DND-41 (cell line): ENCODE measurements around the gene PRTG.

ENCODE experiments used
- ATAC-seq: fragments of 200-7000 bp; cut with Tn5 transposase; 3 replicates; pipeline ENCODE4 v1.9.1; 2021; ENCODE audit warnings: low read depth; ENCODE audit not compliant: insufficient read depth
- DNase-seq: peaks from one replicate; pipeline ENCODE4 v3.0.0-alpha.2; 2020
- H2AFZ ChIP-seq: 2 replicates; pipeline ENCODE4 v1.6.0; 2012; ENCODE audit warnings: low read depth, low read length
- H3K27ac ChIP-seq: 2 replicates; pipeline ENCODE4 v1.5.1; 2012; ENCODE audit warnings: low read length, inconsistent platforms
- H3K27me3 ChIP-seq: fragments of 200-600 bp; sonication (generic); 2 replicates; pipeline ENCODE4 v1.6.0; 2012; ENCODE audit warnings: low read length, mild to moderate bottlenecking, inconsistent platforms; ENCODE audit not compliant: insufficient read depth, poor library complexity
- H3K36me3 ChIP-seq: 2 replicates; pipeline ENCODE4 v1.5.1; 2012; ENCODE audit warnings: low read length, inconsistent platforms; ENCODE audit not compliant: insufficient read depth
- H3K4me1 ChIP-seq: 2 replicates; pipeline ENCODE4 v1.5.1; 2012; ENCODE audit warnings: mild to moderate bottlenecking, low read length; ENCODE audit not compliant: insufficient read depth
- H3K4me2 ChIP-seq: 2 replicates; pipeline ENCODE4 v1.6.0; 2012; ENCODE audit warnings: mild to moderate bottlenecking, moderate library complexity, low read length, inconsistent platforms; ENCODE audit not compliant: insufficient read depth
- H3K4me3 ChIP-seq, 2 experiments: fragments of 200-600 bp in 1 of 2; shearing (Covaris generic) in 1 of 2; 2 replicates each; pipeline ENCODE4 v1.5.1; 2012 to 2016; ENCODE audit warnings: inconsistent platforms in 2 of 2, low read length in 2 of 2, mild to moderate bottlenecking in 2 of 2, low read depth in 1 of 2, moderate library complexity in 1 of 2
- H3K79me2 ChIP-seq: 2 replicates; pipeline ENCODE4 v1.6.0; 2012; ENCODE audit warnings: low read length, inconsistent platforms; ENCODE audit not compliant: insufficient read depth
- H3K9ac ChIP-seq: 2 replicates; pipeline ENCODE4 v1.6.0; 2012; ENCODE audit warnings: low read depth, mild to moderate bottlenecking, inconsistent platforms, low read length, moderate library complexity
- H3K9me3 ChIP-seq: 2 replicates; pipeline ENCODE4 v1.5.1; 2012; ENCODE audit warnings: low read length, moderate library complexity, mild to moderate bottlenecking, inconsistent platforms; ENCODE audit not compliant: insufficient read depth, severe bottlenecking
- H4K20me1 ChIP-seq: 2 replicates; pipeline ENCODE4 v1.6.0; 2012; ENCODE audit warnings: low read length; ENCODE audit not compliant: insufficient read depth
- CTCF ChIP-seq: IDR thresholded peaks from 2 replicates; pipeline ENCODE4 v1.5.1; 2012; ENCODE audit warnings: borderline replicate concordance, low read length, moderate library complexity, mild to moderate bottlenecking; ENCODE audit not compliant: poor library complexity, severe bottlenecking; ENCODE audit errors: extremely low read depth
- EZH2 ChIP-seq: IDR thresholded peaks from 3 replicates; pipeline ENCODE4 v1.6.1; 2012; ENCODE audit warnings: borderline replicate concordance, low read depth, mild to moderate bottlenecking, moderate library complexity, low read length, inconsistent platforms; ENCODE audit not compliant: severe bottlenecking

Gene PRTG

GRCh38 chr15:55742927-55743728 is at the start of gene PRTG:
TSS of gene PRTG (minus strand) at chr15:55743152. CDS start at chr15:55742931, 221 bp downstream.
- ATAC-seq (no peak), DNase-seq (no peak)
- Histone ChIP-seq H3K9me3 (no peaks in the 10 kb centered on the region), H3K36me3 (no peaks in the 10 kb centered on the region), H3K4me1 (0 out of 2 replicates have a peak, but pooled peaks cover 8% of the 10 kb centered on the region), H3K4me2 (peak within 1 kb of the TSS; percentile 42; the same call in 1 of the 2 replicates), H3K9ac (no peak within 1 kb of the TSS), H2AFZ (no peak within 1 kb of the TSS), H4K20me1 (no peaks in the 10 kb centered on the region), H3K27me3 (peaks cover 57% of the 10 kb centered on the region), H3K79me2 (no peaks in the 10 kb centered on the region), H3K4me3 (no peak within 1 kb of the TSS), H3K27ac (no peak within 1 kb of the TSS)
- TF ChIP-seq CTCF (no peak), EZH2 (no peak)

GRCh38 chr15:55791551-55792400 is 48.8 kb upstream of the PRTG start:
- no peak overlapping the region for H3K4me3 ChIP-seq
- H3K4me1 ChIP-seq, result no peaks in the 10 kb centered on the region
- H3K36me3 ChIP-seq, result no peaks in the 10 kb centered on the region
- H3K79me2 ChIP-seq, result no peaks in the 10 kb centered on the region
- H4K20me1 ChIP-seq, result no peaks in the 10 kb centered on the region
- no peak overlapping the region for H3K27ac ChIP-seq
- H3K4me2 ChIP-seq, result no peak overlapping the region
- no peak overlapping the region for H2AFZ ChIP-seq
- DNase-seq, result no peak
- H3K9ac ChIP-seq, result no peak overlapping the region
- H3K9me3 ChIP-seq, result peaks cover 6% of the 10 kb centered on the region
- no peaks in the 10 kb centered on the region for H3K27me3 ChIP-seq
- TF ChIP-seq CTCF (no peak), EZH2 (no peak)
- no peak; the same call in 2 of the 3 replicates for ATAC-seq

- Histone ChIP-seq H3K4me3 (no peak overlapping the region), H3K4me2 (no peak overlapping the region), H3K4me1 (no peaks in the 10 kb centered on the region), H3K36me3 (no peaks in the 10 kb centered on the region), H3K27me3 (no peaks in the 10 kb centered on the region), H3K79me2 (no peaks in the 10 kb centered on the region), H3K9me3 (peaks cover 5% of the 10 kb centered on the region), H3K9ac (no peak overlapping the region), H3K27ac (no peak overlapping the region), H2AFZ (no peak overlapping the region), H4K20me1 (no peaks in the 10 kb centered on the region)
- peak; percentile 74 for TF ChIP-seq CTCF
- no peak for TF ChIP-seq EZH2
- DNase-seq (peak; percentile 36), ATAC-seq (no peak)
Observed at GRCh38 chr15:55789066-55789660, 46.2 kb upstream of the PRTG start.
